GM18907 (cell line): ENCODE data around the gene KSR1.
A peak's percentile ranks its signal among the peaks of the same experiment; 100 is the strongest.

Source experiments
- ATAC-seq: cut with Tn5 transposase; IDR thresholded peaks from one replicate; pipeline ENCODE4 v1.9.1; 2021; ENCODE audit warnings: mild to moderate bottlenecking, moderate library complexity; ENCODE audit not compliant: unreplicated experiment

The KSR1 gene

GRCh38 chr17:27566671-27567562 lies 110.7 kb downstream of the KSR1 start:
- ATAC-seq = no peak

DNA sequence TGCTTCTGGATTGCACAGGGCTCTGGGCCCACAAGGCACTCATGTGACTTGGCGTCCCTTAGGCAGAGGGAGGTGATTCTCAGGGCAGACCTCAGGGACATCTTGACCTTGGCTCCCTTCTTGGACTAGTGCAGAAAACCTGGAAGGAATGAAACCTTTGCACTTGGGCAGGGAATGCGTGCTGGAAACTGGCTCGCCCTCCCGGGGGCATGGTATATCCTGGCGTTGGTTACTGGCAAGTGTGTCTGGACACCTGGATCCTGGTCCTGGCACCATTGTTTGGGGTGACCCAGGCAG lies 111.3 kb downstream of the KSR1 start:
- no peak for ATAC-seq

- ATAC-seq = no peak
These were observed 112.0 kb downstream of the KSR1 start for GRCh38 chr17:27568216-27568615.

GRCh38 chr17:27568811-27569210 lies 112.6 kb downstream of the KSR1 start:
- ATAC-seq = no peak

DNA sequence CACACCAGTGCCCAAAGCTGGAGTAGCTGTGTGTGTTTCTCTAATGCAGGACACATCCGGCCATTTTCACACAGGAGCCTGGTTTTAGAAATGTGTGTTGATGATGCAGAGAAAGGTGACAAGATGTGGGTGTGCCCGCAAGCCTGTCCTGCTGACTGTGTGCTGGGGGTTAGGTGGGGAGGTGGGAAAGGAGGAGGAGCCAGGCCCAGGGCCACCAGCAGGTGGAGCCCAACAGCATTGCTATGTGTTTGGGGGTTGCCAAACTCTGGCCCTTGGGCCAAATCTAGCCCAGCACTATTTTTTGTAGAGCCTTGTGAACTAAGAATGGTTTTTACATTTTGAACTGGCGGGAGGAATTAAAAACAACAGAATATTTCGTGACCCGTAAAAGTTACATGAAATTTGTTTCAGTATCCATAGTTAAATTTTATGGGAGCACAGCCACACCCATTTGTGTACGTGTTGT lies 113.0 kb downstream of the KSR1 start:
- ATAC-seq = no peak

GRCh38 chr17:27569884-27570577 lies 113.8 kb downstream of the KSR1 start:
- ATAC-seq = no peak

DNA sequence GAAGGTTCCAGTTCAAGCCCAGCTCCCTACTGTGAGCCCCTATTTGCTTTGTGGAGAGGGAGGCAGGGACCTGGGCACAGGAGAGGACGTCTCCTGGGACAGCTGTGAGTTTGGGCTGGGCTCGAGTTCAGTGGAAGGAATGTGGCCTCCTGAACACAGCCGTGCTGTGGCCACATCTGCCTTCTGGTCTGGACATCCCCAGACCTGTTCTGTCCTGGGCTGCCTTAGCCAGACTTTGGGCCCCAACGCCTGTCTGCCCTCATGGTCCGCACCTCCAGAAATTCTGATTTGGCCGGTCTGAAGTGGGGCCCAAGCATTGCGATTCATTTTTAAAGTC lies 114.3 kb downstream of the KSR1 start:
- no peak for ATAC-seq

DNA sequence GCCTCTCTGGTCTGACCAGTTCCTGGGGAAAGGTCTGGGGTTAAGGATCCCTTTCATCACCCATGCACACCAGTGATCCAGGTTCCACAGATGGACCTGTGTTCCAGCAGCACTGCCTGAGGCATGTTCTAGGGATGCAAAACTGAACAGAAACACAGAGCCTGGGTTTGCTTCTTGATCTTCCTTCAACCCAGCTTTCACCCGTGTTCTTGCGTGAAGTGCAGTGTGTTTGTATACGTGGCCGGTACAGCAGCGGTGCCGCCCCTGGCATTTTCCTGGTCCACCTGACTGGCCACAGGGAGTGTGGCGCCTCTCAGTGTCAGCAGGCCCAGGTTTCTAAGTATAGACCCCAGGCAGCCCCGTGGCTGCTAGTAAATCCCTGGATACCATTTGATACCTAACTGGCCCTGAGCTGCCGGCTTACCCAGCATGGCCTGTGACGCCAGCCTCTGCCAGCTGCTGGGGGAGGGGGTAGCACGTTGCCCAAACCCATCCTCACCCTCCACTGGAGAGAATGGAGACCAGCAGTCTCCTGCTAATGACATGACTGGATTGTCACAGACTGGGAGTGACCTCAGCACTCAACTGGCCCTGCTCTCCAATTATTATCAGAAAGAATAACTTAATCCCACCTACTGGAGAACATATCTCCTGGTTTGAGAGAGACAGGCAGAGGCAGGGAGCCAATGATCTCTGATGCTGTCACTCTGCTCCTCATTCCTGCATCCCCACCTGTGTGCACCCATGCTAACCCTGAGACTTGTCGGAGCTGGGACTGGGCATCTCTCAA lies 115.5 kb downstream of the KSR1 start:
- ATAC-seq = no peak

GRCh38 chr17:27572665-27573064 lies 116.4 kb downstream of the KSR1 start:
- no peak for ATAC-seq

GRCh38 chr17:27573548-27573947 lies 117.3 kb downstream of the KSR1 start:
- no peak for ATAC-seq

- ATAC-seq = no peak
These were observed 117.8 kb downstream of the KSR1 start for GRCh38 chr17:27573971-27574525.

DNA sequence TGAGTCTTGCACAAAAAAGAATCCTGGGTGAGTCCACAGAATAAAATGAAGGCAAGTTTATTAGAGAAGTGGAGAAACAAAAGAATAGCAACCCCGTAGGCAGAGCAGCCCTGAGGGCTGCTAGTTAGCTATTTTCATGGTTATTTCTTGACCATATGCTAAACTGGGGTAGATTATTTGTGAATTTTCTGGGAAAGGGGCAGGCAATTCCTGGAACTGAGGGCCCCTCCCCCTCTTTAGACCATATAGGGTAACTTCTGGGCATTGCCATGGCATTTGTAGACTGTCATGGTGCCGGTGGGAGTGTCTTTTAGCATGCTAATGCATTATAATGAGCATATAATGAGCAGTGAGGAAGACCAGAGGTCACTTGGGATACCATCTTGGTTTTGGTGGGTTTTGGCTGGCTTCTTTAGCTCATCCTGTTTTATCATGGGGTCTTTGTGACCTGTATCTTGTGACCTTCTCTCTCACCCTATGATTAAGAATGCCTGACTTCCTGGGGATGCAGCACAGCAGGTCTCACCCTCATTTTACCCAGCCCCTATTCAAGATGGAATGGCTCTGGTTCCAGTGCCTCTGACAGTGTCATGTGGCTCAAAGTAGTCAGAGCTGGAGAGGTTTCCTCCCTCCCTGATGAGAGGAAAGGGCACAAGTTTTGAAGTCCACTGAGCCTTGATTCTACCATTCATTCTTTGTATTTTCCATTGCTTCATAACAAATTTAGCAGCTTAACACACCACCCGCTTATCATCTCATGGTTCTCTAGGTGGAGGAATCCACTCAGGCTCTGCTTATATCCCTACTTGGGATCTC lies 119.1 kb downstream of the KSR1 start:
- no peak for ATAC-seq

DNA sequence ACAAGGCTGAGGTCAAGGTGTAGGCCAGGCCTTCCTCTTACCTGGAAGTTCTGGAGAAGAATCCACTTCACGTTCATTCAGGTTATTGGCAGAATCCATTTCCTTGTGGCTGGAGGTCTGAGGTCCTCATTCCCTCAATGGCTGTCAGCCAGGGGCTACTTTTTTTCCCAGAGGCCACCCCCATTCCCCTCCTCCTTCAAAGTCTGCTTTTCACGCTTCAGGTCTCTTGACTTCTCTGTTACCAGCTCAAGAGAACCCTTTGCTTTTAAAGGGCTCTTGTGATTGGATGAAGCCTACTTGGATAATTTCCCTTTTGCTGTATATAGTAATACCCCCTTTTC lies 119.6 kb downstream of the KSR1 start:
- ATAC-seq = no peak

DNA sequence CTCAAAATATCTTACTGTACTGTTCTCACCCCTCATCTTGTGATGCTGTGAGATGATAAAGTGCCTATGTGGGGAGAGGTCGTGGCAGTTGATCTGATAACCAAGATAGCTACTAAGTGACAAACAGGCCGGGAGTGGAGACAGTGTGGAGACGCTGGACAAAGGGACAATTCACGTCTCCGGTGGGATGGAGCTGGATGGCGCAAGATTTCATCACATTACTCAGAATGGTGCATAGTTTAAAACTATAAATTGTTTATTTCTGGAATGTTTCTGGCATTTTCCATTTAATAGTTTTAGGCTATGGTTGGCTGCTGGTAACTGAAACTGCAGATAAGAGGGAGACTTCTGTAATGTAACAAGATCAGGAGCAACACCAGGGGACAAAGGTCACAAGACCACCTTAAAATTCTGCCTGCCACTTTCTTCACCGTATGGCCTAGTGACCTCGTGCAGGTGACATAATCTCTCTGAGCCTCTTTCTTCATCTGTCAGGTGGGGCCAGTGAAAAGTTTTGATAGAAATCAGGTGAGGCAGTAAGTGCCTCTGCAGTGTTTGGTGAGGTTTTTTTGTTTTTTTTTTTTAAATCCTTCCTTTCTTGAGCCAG lies 120.3 kb downstream of the KSR1 start:
- no peak for ATAC-seq

GRCh38 chr17:27577121-27577761 lies 121.0 kb downstream of the KSR1 start:
- no peak for ATAC-seq

- no peak for ATAC-seq
These were observed 121.9 kb downstream of the KSR1 start for GRCh38 chr17:27577884-27578717.

DNA sequence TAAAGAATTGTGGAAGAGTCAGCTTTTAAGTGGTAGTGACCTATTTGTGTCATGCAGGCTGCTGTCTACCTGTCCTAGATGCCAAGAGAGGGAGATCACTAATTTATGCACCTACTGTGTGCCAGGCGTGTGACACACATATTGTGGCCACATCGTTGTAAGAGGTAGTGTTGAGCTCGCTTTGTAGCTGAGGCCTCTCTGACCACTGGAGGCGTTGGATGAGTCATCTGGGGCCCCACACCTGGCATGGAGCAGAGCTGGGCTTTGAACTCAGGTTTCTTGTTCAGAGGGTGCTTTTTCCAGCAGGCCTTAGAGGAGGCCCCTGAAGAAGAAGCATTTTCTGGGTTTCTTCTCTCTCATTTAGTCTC lies 122.5 kb downstream of the KSR1 start:
- peak; percentile 83 for ATAC-seq

- peak; percentile 13 for ATAC-seq
These were observed 123.1 kb downstream of the KSR1 start for GRCh38 chr17:27579304-27579703.

- ATAC-seq = no peak
These were observed 123.7 kb downstream of the KSR1 start for GRCh38 chr17:27579897-27580321.
